Measurements from ENCODE around the gene CCDC73. TPM values are rescaled to one million over a fixed set of nuclear protein-coding genes. Genes with fewer than 3 reads are reported as not detected.

Gene CCDC73
- polyA plus RNA-seq, 1 of the 3 experiments (the other 2 are of a cell fraction), result not detected

GRCh38 chr11:32817181-32817851 is 22.9 kb upstream of the CCDC73 start:
- Histone ChIP-seq H4K20me1 (ENCODE audit: insufficient read depth) (no peaks in the 10 kb centered on the region), H3K36me3 (replicated peaks in 1 of 2; ENCODE audit: control insufficient read depth in 1 of 2, insufficient read depth in 2 of 2, low read length in 1 of 2) (no peaks in the 10 kb centered on the region), H2AFZ (ENCODE audit: low read depth) (no peak overlapping the region), H3K4me3 (ENCODE audit: low read depth in 2 of 2, low read length in 1 of 2) (no peak overlapping the region), H3K4me2 (no peak overlapping the region), H3K4me1 (ENCODE audit: control insufficient read depth in 1 of 2, insufficient read depth in 2 of 2, low read depth in 1 of 2, low read length in 1 of 2) (peaks cover 0 to 4% of the 10 kb centered on the region in 2 experiments; a peak in 1 of 4 replicates), H3K9me2 (no peaks in the 10 kb centered on the region), H3K79me2 (ENCODE audit: insufficient read depth) (no peaks in the 10 kb centered on the region), H3K27ac (ENCODE audit: low read depth in 2 of 2, low read length in 1 of 2) (no peak overlapping the region), H3K9ac (no peak overlapping the region), H3K27me3 (ENCODE audit: insufficient read depth) (no peaks in the 10 kb centered on the region; the same call in 1 of the 2 replicates), H3K9me3 (no peaks in the 10 kb centered on the region), H3F3A (replicated peaks; ENCODE audit: insufficient read depth) (no peaks in the 10 kb centered on the region)
- whole genome bisulfite sequencing (ENCODE audit: low lambda C conversion rate), result 57% methylated on average over 4 of the region's 4 CpGs
- CTCF ChIA-PET, result no interaction called here
- TF ChIP-seq EP300 (IDR thresholded peaks at IDR 0.05; ENCODE audit: borderline replicate concordance in 1 of 2, low read depth in 1 of 2, low read length in 1 of 2) (no peak), FOSL2 (IDR thresholded peaks at IDR 0.05; ENCODE audit: borderline replicate concordance, low read depth) (peak; percentile 20; the same call in 1 of the 2 replicates), RXRA (IDR thresholded peaks at IDR 0.05; ENCODE audit: borderline replicate concordance, low read depth) (no peak), CTCF (IDR thresholded peaks at IDR 0.05) (no peak), MXI1 (IDR thresholded peaks at IDR 0.05; ENCODE audit: low read depth, low read length) (no peak)
- TF ChIP-seq, protein P1, sequence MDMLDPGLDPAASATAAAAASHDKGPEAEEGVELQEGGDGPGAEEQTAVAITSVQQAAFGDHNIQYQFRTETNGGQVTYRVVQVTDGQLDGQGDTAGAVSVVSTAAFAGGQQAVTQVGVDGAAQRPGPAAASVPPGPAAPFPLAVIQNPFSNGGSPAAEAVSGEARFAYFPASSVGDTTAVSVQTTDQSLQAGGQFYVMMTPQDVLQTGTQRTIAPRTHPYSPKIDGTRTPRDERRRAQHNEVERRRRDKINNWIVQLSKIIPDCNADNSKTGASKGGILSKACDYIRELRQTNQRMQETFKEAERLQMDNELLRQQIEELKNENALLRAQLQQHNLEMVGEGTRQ (IDR thresholded peaks at IDR 0.05; ENCODE audit: borderline replicate concordance, low read depth, low read length), result no peak
- POLR2A ChIA-PET, result no interaction called here
- no peak for DNase-seq

DNA sequence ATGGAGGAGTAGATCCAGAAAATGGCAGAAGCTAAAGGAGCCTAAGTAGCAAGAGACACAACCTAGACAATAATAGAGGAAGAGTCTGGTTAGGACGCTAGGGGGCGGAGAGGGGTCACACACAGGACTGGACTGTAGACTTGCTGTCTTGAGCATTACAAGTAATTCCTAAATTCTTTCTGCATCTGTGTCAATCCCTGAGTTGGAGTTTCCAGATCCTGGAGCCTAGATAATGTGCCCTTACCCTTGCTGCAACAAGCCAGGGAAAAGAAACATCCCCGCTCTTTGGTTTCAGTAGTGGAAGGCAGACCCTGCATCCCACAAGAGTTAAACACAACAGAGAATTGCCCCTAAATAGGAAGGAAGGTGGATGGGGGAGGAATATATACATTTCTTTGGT is 14.9 kb upstream of the CCDC73 start:
- Histone ChIP-seq H3K36me3 (replicated peaks in 1 of 2; ENCODE audit: control insufficient read depth in 1 of 2, insufficient read depth in 2 of 2, low read length in 1 of 2) (no peaks in the 10 kb centered on the region), H3K4me2 (no peak overlapping the region), H3K4me1 (ENCODE audit: control insufficient read depth in 1 of 2, insufficient read depth in 2 of 2, low read depth in 1 of 2, low read length in 1 of 2) (no peaks in the 10 kb centered on the region), H3K9ac (no peak overlapping the region), H3F3A (replicated peaks; ENCODE audit: insufficient read depth) (no peaks in the 10 kb centered on the region), H3K4me3 (ENCODE audit: low read depth in 2 of 2, low read length in 1 of 2) (no peak overlapping the region; a peak in 1 of 4 replicates), H2AFZ (ENCODE audit: low read depth) (peak overlapping the region; percentile 58; the same call in 1 of the 2 replicates), H3K9me3 (no peaks in the 10 kb centered on the region), H3K9me2 (no peaks in the 10 kb centered on the region), H3K27me3 (ENCODE audit: insufficient read depth) (peaks cover 10% of the 10 kb centered on the region; the same call in 1 of the 2 replicates), H3K27ac (ENCODE audit: low read depth in 2 of 2, low read length in 1 of 2) (no peak overlapping the region), H3K79me2 (ENCODE audit: insufficient read depth) (no peaks in the 10 kb centered on the region), H4K20me1 (ENCODE audit: insufficient read depth) (no peaks in the 10 kb centered on the region)
- POLR2A ChIA-PET, result interaction anchor here (0.9 kb wide), 1 partner anchor 83 kb away, joined by 3 read pairs; the partner anchor contains the start of gene QSER1
- DNase-seq, result peak; percentile 62
- CTCF ChIA-PET, result interaction anchor here (0.8 to 2.2 kb wide), 13 partner anchors 10 to 256 kb away, joined by 3 to 12 read pairs (median 5); no protein-coding TSS in a partner anchor
- 19% methylated on average over 3 of the region's 3 CpGs for WGBS (ENCODE audit: low lambda C conversion rate)
- no peak for TF ChIP-seq FOXJ3 (CRISPR knock-in tag; IDR thresholded peaks at IDR 0.05)
- TF ChIP-seq SMC3 (IDR thresholded peaks at IDR 0.05; ENCODE audit: low read depth, low read length), result peak; percentile 66
- TF ChIP-seq, protein P1 (IDR thresholded peaks at IDR 0.05; ENCODE audit: borderline replicate concordance, low read depth, low read length), result no peak
- TF ChIP-seq CTCF (IDR thresholded peaks at IDR 0.05), result peak; percentile 76
- no peak for TF ChIP-seq IRF3 (IDR thresholded peaks at IDR 0.05; ENCODE audit: low read depth, low read length)
- TF ChIP-seq, protein P2, sequence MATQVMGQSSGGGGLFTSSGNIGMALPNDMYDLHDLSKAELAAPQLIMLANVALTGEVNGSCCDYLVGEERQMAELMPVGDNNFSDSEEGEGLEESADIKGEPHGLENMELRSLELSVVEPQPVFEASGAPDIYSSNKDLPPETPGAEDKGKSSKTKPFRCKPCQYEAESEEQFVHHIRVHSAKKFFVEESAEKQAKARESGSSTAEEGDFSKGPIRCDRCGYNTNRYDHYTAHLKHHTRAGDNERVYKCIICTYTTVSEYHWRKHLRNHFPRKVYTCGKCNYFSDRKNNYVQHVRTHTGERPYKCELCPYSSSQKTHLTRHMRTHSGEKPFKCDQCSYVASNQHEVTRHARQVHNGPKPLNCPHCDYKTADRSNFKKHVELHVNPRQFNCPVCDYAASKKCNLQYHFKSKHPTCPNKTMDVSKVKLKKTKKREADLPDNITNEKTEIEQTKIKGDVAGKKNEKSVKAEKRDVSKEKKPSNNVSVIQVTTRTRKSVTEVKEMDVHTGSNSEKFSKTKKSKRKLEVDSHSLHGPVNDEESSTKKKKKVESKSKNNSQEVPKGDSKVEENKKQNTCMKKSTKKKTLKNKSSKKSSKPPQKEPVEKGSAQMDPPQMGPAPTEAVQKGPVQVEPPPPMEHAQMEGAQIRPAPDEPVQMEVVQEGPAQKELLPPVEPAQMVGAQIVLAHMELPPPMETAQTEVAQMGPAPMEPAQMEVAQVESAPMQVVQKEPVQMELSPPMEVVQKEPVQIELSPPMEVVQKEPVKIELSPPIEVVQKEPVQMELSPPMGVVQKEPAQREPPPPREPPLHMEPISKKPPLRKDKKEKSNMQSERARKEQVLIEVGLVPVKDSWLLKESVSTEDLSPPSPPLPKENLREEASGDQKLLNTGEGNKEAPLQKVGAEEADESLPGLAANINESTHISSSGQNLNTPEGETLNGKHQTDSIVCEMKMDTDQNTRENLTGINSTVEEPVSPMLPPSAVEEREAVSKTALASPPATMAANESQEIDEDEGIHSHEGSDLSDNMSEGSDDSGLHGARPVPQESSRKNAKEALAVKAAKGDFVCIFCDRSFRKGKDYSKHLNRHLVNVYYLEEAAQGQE (IDR thresholded peaks at IDR 0.05; ENCODE audit: low read depth, low read length), result no peak
- peak; percentile 77 for TF ChIP-seq RAD21 (IDR thresholded peaks at IDR 0.05; ENCODE audit: low read length)
- no peak for TF ChIP-seq MAX (IDR thresholded peaks at IDR 0.05; ENCODE audit: low read depth)

Measured in SK-N-SH (cell line).